Stimulated activated CD8-positive, alpha-beta memory T cell treated with anti-CD3 and anti-CD28 coated beads, Interleukin-7, amount 100 ng/mL, for 1 hour (primary cell): ENCODE results near the gene PDGFRB.
"Not testable (repeated sequence)": the region's sequence is repeated elsewhere in the genome, so short reads cannot be mapped to it uniquely, and the experiment has no call there.

ENCODE experiments used
- DNase-seq, 2 donors: peaks; one replicate each; pipeline ENCODE4 v3.0.0-alpha.2; 2020; ENCODE audit warnings: low read depth in 2 of 2

PDGFRB gene

GRCh38 chr5:150114102-150114641, 41.5 kb downstream of the PDGFRB start:
- no peak for DNase-seq

- no peak for DNase-seq
Observed at GRCh38 chr5:150113047-150113744, 42.4 kb downstream of the PDGFRB start.

- no peak for DNase-seq
Observed at GRCh38 chr5:150112201-150113046, 43.2 kb downstream of the PDGFRB start.

- no peak for DNase-seq
Observed at GRCh38 chr5:150111122-150111521, 44.5 kb downstream of the PDGFRB start.

DNA sequence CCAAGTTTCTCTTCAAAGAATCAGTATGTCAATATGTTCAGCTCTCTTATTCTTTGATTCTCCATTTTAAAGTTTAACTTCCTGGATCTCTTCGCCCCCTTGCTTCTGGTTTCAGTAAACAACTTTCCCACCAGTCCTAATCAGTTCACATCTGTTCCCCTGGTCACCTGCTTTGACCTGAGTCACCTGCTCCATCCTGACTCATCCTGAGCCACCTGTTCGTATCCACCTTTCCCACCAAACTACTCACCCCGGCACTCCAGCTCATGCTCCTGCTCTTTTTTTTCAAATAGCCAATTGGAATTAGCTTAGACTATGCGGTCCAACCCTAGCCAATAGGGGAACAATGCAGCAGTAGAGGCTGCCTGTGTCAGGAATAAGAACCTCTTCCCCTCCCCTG, 45.7 kb downstream of the PDGFRB start:
- no peak for DNase-seq

DNA sequence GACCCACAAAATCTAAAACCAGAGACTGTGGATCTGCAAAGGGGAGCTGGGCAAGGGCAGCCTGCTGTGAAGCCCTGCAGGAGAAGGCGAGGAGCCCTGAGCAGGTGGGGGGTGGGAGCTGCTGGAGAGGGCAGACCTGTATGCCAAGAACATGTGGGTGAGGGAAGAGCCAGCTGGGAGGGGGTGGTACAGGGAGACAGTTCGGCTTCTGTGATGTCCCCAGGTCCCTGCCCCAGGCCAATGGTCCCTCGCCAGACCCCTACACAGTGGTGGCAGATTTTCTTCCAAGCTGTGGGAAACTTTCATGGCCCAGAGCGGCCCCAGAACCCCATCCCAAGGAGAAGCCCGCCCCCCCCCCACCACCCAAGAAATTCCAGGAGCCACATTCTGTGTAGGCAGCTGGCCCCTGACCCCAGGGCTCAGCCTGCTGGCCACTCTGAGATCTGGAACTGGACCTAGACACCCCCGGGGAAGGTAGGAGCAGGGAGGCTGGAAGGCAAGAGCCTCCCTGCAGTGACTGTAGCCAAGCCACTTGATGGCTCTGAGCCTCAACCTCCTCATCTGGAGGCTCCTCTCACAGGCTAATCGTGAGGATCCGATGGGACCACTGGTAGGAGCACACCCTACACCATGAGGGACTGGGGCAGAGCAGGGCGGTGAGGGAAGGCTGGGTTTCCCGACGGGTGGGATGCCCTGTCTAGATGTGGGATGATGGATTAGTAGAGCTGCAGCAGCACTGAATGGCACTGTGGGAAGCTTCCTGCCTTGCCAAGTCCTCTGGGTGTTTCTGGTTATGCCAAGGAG, 46.7 kb downstream of the PDGFRB start:
- DNase-seq: no peak

DNA sequence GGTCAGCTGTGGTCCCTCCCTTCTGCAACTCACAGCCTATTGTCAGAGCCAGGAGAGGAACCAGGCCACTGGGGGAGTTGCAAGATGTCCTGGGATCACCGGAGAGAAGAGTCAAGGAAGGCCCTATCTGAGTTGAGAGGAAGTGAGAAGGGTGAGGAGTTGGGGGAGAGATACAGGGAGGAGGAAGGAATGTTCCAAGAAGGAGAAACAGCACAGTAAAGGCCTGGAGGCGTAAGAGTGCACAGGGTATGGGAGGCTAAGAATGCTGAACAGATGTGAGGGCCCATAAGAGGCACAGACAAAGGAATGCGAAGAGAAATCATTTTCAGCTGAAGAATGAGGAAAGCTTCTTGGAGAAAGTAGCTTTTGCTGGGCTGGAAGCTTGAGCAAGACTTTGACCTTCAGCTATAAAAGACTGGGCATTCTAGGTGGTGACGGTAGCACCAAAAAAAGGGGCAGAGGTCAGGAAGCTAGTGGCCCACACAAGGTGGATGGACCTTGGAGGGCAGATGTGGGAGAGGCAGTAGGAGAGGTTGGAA, 47.7 kb downstream of the PDGFRB start:
- DNase-seq: no peak

GRCh38 chr5:150106674-150107426, 48.8 kb downstream of the PDGFRB start:
- DNase-seq: no peak

- no peak for DNase-seq
Observed at GRCh38 chr5:150105928-150106615, 49.6 kb downstream of the PDGFRB start.

- DNase-seq: no peak
Observed at GRCh38 chr5:150104550-150104870, 51.1 kb downstream of the PDGFRB start.

- DNase-seq: no peak
Observed at GRCh38 chr5:150103678-150104549, 51.7 kb downstream of the PDGFRB start.

DNA sequence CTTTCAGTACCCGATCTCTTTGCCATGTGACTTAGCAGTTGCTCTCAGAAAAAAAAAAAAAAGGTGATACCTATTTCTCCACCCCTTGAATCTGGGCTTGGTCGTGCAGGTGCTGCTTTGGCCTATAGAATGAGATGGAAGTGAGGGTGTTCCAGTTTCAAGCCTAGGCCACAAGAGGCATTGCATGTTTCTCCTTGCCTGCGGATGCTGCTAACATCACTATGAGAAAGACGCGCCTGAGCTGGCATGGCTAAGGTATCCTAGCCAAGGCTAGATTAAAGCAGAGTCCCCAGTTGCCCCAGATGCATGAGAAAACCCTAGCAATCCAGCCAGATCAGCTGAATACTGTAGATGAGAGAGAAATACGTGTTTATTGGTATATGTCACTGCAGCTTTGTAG, 54.6 kb downstream of the PDGFRB start:
- no peak for DNase-seq

GRCh38 chr5:150097152-150097551, 58.5 kb downstream of the PDGFRB start:
- no peak for DNase-seq

DNA sequence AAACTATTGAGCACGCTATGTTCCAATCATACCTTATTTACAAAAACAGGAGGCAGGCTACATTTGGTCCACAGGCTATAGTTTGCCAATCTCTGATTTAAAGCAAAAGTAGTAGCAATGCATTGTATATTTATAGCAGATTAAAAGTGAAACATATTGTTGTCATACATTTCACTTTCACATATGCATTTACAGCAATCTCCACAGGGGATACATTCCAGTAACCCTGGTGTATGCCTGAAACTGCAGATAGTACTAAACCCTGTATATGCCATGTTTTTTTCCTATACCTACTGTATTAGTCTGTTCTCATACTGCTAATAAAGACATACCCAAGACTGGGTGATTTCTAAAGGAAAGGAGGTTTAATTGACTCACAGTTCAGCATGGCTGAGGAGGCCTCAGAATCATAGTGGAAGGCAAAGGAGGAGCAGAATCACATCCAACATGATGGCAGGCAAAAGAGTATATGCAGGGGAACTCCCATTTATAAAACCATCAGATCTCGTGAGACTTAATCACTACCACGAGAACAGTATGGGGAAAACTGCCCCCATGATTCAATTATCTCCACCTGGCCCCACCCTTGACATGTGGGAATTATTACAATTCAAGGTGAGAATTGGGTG, 63.4 kb downstream of the PDGFRB start:
- DNase-seq: no peak

- no peak for DNase-seq
Observed at GRCh38 chr5:150085950-150086715, 69.5 kb downstream of the PDGFRB start, which contains the start of gene CSF1R. CSF1R (minus strand) TSS chr5:150086554; CDS start chr5:150086427, 127 bp downstream.

GRCh38 chr5:150085191-150085912, 70.3 kb downstream of the PDGFRB start:
- DNase-seq: no peak

- DNase-seq: not testable (repeated sequence)
Observed at GRCh38 chr5:150084754-150085153, 70.9 kb downstream of the PDGFRB start.

DNA sequence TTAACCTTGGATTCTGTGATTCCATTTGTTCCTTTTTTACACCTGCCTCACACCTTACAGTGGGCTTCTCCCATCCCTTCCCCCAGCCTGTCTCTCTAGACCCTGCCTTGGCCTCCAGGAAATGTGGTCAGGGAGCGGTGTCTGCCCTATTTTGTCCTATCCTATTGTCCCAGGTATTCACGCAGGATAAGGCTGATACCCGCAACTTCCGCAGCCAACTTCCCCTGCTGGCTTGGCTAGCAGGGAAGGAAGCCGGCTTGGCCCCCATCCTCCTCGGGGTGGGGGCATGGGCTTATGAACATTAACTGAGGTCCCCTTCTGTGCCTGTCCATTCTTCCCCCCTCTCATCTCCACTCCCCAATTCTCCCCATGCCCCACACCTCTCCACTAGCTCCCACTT, 72.8 kb downstream of the PDGFRB start:
- no peak for DNase-seq
